GM12873 (cell line): Measurements from ENCODE around the gene GREM2.

ENCODE experiments used
- CTCF ChIP-seq: IDR thresholded peaks from 2 replicates; pipeline ENCODE4 v1.5.1; 2012; ENCODE audit warnings: low read depth, mild to moderate bottlenecking, moderate library complexity, low read length, control low read depth; ENCODE audit not compliant: insufficient read depth; ENCODE audit errors: missing control alignments

The GREM2 gene

GRCh38 chr1:240527086-240527485 is 84.9 kb downstream of the GREM2 start:
- no peak for TF ChIP-seq CTCF

GRCh38 chr1:240526312-240526711 is 85.6 kb downstream of the GREM2 start:
- no peak for TF ChIP-seq CTCF

GRCh38 chr1:240524356-240525069 is 87.4 kb downstream of the GREM2 start:
- no peak for TF ChIP-seq CTCF

- no peak for TF ChIP-seq CTCF
Measured at GRCh38 chr1:240522122-240522822, 89.7 kb downstream of the GREM2 start.

GRCh38 chr1:240517891-240518290 is 94.1 kb downstream of the GREM2 start:
- TF ChIP-seq CTCF, result no peak

- TF ChIP-seq CTCF, result no peak
Measured at GRCh38 chr1:240516069-240516468, 95.9 kb downstream of the GREM2 start.

- no peak for TF ChIP-seq CTCF
Measured at GRCh38 chr1:240515505-240515904, 96.5 kb downstream of the GREM2 start.
